WTC11 (cell line): ENCODE data around the gene SLIT1.

Experiments used
- ESRRA ChIP-seq: sonication (generic); formaldehyde crosslinking; IDR thresholded peaks from 2 replicates; pipeline ENCODE4 v1.8.1; 2022; ENCODE audit warnings: mild to moderate bottlenecking, missing genetic modification reagents, borderline replicate concordance
- NR2C2 ChIP-seq: sonication (generic); formaldehyde crosslinking; IDR thresholded peaks from 2 replicates; pipeline ENCODE4 v1.8.0; 2022; ENCODE audit warnings: mild to moderate bottlenecking, missing genetic modification reagents
- TCF7 ChIP-seq: sonication (generic); formaldehyde crosslinking; IDR thresholded peaks from 2 replicates; pipeline ENCODE4 v1.8.0; 2022; ENCODE audit warnings: mild to moderate bottlenecking, low read depth, missing genetic modification reagents, moderate library complexity
- TF ChIP-seq, protein P1 (sequence below): fragments of 200-600 bp; IDR thresholded peaks from 2 replicates; pipeline ENCODE4 v1.8.0; 2022; ENCODE audit warnings: antibody characterized with exemption

DNA sequence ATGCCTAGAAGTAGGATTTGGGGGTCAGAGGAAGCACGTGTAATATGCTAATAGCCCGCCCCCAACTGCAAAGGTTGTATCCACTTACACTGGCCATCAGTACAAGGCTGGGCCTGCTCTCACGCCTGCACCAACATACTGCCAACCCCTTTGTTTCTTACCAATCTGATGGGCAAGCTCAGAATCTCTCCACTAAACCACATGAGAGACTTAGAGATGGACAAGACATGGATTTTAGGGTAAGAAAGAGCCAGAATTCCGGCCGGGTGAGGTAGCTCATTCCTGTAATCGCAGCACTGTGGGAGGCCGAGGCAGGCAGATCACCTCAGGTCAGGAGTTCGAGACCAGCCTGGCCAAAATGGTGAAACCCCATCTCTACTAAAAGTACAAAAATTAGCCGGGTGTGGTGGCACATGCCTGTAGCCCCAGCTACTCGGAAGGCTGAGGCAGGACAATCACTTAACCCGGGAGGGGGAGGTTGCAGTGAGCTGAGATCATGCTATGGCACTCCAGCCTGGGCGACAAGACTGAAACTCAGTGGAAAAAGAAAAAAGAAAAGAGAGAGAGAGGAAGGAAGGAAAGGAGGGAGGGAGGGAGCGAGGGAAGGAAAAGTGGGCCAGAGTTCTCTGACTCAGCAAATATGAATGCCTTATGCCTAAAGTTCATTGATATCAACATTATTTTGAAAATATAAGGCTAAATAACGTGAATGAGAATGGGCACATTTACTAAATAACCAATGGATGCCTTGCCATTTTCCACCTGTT is 162.2 kb downstream of the SLIT1 start:
- TF ChIP-seq ESRRA (CRISPR knock-in tag) = no peak
- TF ChIP-seq, protein P1, sequence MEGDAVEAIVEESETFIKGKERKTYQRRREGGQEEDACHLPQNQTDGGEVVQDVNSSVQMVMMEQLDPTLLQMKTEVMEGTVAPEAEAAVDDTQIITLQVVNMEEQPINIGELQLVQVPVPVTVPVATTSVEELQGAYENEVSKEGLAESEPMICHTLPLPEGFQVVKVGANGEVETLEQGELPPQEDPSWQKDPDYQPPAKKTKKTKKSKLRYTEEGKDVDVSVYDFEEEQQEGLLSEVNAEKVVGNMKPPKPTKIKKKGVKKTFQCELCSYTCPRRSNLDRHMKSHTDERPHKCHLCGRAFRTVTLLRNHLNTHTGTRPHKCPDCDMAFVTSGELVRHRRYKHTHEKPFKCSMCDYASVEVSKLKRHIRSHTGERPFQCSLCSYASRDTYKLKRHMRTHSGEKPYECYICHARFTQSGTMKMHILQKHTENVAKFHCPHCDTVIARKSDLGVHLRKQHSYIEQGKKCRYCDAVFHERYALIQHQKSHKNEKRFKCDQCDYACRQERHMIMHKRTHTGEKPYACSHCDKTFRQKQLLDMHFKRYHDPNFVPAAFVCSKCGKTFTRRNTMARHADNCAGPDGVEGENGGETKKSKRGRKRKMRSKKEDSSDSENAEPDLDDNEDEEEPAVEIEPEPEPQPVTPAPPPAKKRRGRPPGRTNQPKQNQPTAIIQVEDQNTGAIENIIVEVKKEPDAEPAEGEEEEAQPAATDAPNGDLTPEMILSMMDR = no peak
- no peak for TF ChIP-seq TCF7 (CRISPR knock-in tag)
- no peak for TF ChIP-seq NR2C2 (CRISPR knock-in tag)
